ENCODE data around the gene CDC42EP2.

- TF ChIP-seq CTCF (IDR thresholded peaks at IDR 0.05) (no peak), EP300 (IDR thresholded peaks at IDR 0.05) (no peak), POLR2A (IDR thresholded peaks at IDR 0.05) (no peak)
Observed at GRCh38 chr11:65279741-65280440, 34.8 kb upstream of the CDC42EP2 start.
